H1 (cell line): ENCODE data around the gene FGF11. TPM values are rescaled to one million over a fixed set of nuclear protein-coding genes. Genes with fewer than 3 reads are reported as not detected.

ENCODE experiments used
- CTCF ChIA-PET: fragments of 300-600 bp; sonication (Branson Sonifier 250); formaldehyde crosslinking; loops from one replicate; lab custom pipeline; 2021; ENCODE audit not compliant: partially characterized antibody; lab: Charles Lee
- POLR2A ChIA-PET: fragments of 300-600 bp; sonication (Branson Sonifier 250); formaldehyde crosslinking; loops from one replicate; lab custom pipeline; 2021; ENCODE audit warnings: inconsistent platforms; ENCODE audit not compliant: partially characterized antibody; lab: Charles Lee
- DNase-seq, 2 experiments: peaks; one replicate each; pipeline versions ENCODE4 v3.0.0 to v3.0.0-alpha.2; 2010 to 2022; ENCODE audit warnings: low spot score in 2 of 2, low read depth in 1 of 2, mixed read lengths in 1 of 2
- FAIRE-seq: peaks from 2 replicates; lab custom pipeline; 2011; peaks lifted over from hg19 to GRCh38; lab: Jason Lieb, UNC
- H2AFZ ChIP-seq: 2 replicates; pipeline ENCODE4 v1.8.1; 2012; ENCODE audit warnings: low read length, inconsistent platforms
- H2AK5ac ChIP-seq: 2 replicates; pipeline ENCODE4 v1.6.1; 2013; ENCODE audit warnings: low read depth, low read length
- H2BK120ac ChIP-seq: replicated peaks from 2 replicates; pipeline ENCODE3; 2013; ENCODE audit warnings: low read depth, low read length, inconsistent platforms
- H2BK12ac ChIP-seq: 2 replicates; pipeline ENCODE4 v1.6.1; 2013; ENCODE audit warnings: low read depth, low read length
- H2BK15ac ChIP-seq: 2 replicates; pipeline ENCODE4 v1.6.1; 2013; ENCODE audit warnings: low read length
- H2BK20ac ChIP-seq: 2 replicates; pipeline ENCODE4 v1.6.1; 2013; ENCODE audit warnings: low read length
- H2BK5ac ChIP-seq: 2 replicates; pipeline ENCODE4 v1.6.1; 2013; ENCODE audit warnings: low read depth, low read length
- H3K14ac ChIP-seq: 2 replicates; pipeline ENCODE4 v1.6.1; 2013; ENCODE audit warnings: inconsistent platforms; ENCODE audit not compliant: insufficient read length
- H3K18ac ChIP-seq: 2 replicates; pipeline ENCODE4 v1.6.1; 2013; ENCODE audit warnings: low read length; ENCODE audit errors: extremely low read depth
- H3K23ac ChIP-seq: 2 replicates; pipeline ENCODE4 v1.6.1; 2013; ENCODE audit warnings: inconsistent platforms; ENCODE audit not compliant: insufficient read length
- H3K23me2 ChIP-seq: 2 replicates; pipeline ENCODE4 v1.6.1; 2013; ENCODE audit warnings: low read depth, low read length
- H3K27ac ChIP-seq: 2 replicates; pipeline ENCODE4 v1.6.1; 2011; ENCODE audit warnings: low read depth, low read length, inconsistent platforms
- H3K27me3 ChIP-seq, 4 experiments: replicated peaks in 1 of 4; 1 replicate in 1 of 4; 2 replicates in 3 of 4; pipeline versions ENCODE4 v1.6.1 to v1.8.1; 2011 to 2013; ENCODE audit warnings: low read length in 3 of 4, mild to moderate bottlenecking in 3 of 4, inconsistent platforms in 2 of 4, mixed read lengths in 2 of 4, moderate library complexity in 1 of 4; ENCODE audit not compliant: control insufficient read depth in 3 of 4, insufficient read depth in 3 of 4; ENCODE audit errors: extremely low read depth in 1 of 4
- H3K36me3 ChIP-seq, 4 experiments: 2 replicates each; pipeline versions ENCODE4 v1.6.1 to v1.8.1; 2011 to 2013; ENCODE audit warnings: mild to moderate bottlenecking in 4 of 4, low read length in 3 of 4, moderate library complexity in 2 of 4, control low read depth in 1 of 4, inconsistent platforms in 1 of 4; ENCODE audit not compliant: insufficient read depth in 4 of 4, control insufficient read depth in 2 of 4
- H3K4ac ChIP-seq: replicated peaks from 2 replicates; pipeline ENCODE3; 2013; ENCODE audit warnings: low read length, low read depth, mixed read lengths, inconsistent platforms; ENCODE audit not compliant: insufficient read length
- H3K4me1 ChIP-seq, 4 experiments: replicated peaks in 1 of 4; 1 replicate in 1 of 4; 2 replicates in 3 of 4; pipeline versions ENCODE4 v1.6.1 to v1.8.1; 2011 to 2013; ENCODE audit warnings: low read length in 3 of 4, inconsistent platforms in 2 of 4, mixed read lengths in 1 of 4; ENCODE audit not compliant: insufficient read depth in 4 of 4, control insufficient read depth in 3 of 4
- H3K4me2 ChIP-seq, 2 experiments: 2 replicates each; pipeline versions ENCODE4 v1.6.1 to v1.8.1; 2011 to 2013; ENCODE audit warnings: low read depth in 2 of 2, low read length in 2 of 2, control low read depth in 1 of 2, inconsistent platforms in 1 of 2, mild to moderate bottlenecking in 1 of 2; ENCODE audit not compliant: insufficient read depth in 1 of 2
- H3K4me3 ChIP-seq, 4 experiments: fragments of 200-600, 300-600 bp in 1 of 4; sonication (generic), shearing (Covaris generic), sonication (Bioruptor Twin) in 1 of 4; 2 replicates each; pipeline versions ENCODE4 v1.5.1 to v1.8.1; 2011 to 2016; ENCODE audit warnings: low read length in 4 of 4, low read depth in 3 of 4, control low read depth in 2 of 4, inconsistent platforms in 2 of 4, mild to moderate bottlenecking in 2 of 4, mixed read lengths in 1 of 4, moderate library complexity in 1 of 4; ENCODE audit not compliant: insufficient read depth in 2 of 4; ENCODE audit errors: extremely low read depth in 1 of 4
- H3K56ac ChIP-seq: replicated peaks from 2 replicates; pipeline ENCODE3; 2013; ENCODE audit warnings: low read depth, mild to moderate bottlenecking, mixed read lengths, low read length, inconsistent platforms; ENCODE audit not compliant: insufficient read length
- H3K79me1 ChIP-seq: 2 replicates; pipeline ENCODE4 v1.6.1; 2013; ENCODE audit warnings: low read depth, low read length, control low read depth
- H3K79me2 ChIP-seq, 2 experiments: 2 replicates each; pipeline versions ENCODE4 v1.6.1 to v1.8.1; 2012 to 2013; ENCODE audit warnings: low read length in 2 of 2, mild to moderate bottlenecking in 2 of 2, inconsistent platforms in 1 of 2; ENCODE audit not compliant: insufficient read depth in 2 of 2, control insufficient read depth in 1 of 2
- H3K9ac ChIP-seq, 4 experiments: replicated peaks in 1 of 4; 1 replicate in 1 of 4; 2 replicates in 3 of 4; pipeline versions ENCODE4 v1.6.1 to v1.8.1; 2011 to 2013; ENCODE audit warnings: low read depth in 3 of 4, low read length in 3 of 4, control low read depth in 2 of 4, mild to moderate bottlenecking in 2 of 4, moderate library complexity in 2 of 4, inconsistent platforms in 1 of 4; ENCODE audit errors: extremely low read depth in 1 of 4
- H3K9me3 ChIP-seq, 2 experiments: 2 replicates each; pipeline versions ENCODE4 v1.6.1 to v1.8.1; 2012 to 2013; ENCODE audit warnings: mild to moderate bottlenecking in 2 of 2, moderate library complexity in 2 of 2, control low read depth in 1 of 2, inconsistent platforms in 1 of 2, low read depth in 1 of 2, low read length in 1 of 2, mixed read lengths in 1 of 2; ENCODE audit not compliant: insufficient read depth in 2 of 2
- H4K20me1 ChIP-seq, 2 experiments: replicated peaks in 1 of 2; 2 replicates each; pipeline versions ENCODE3 to v1.8.1; 2011 to 2013; ENCODE audit warnings: inconsistent platforms in 2 of 2, low read length in 2 of 2, mild to moderate bottlenecking in 1 of 2; ENCODE audit not compliant: insufficient read depth in 2 of 2, control insufficient read depth in 1 of 2
- H4K5ac ChIP-seq: 2 replicates; pipeline ENCODE4 v1.6.1; 2013; ENCODE audit warnings: low read length, low read depth, mixed read lengths, inconsistent platforms; ENCODE audit not compliant: insufficient read length
- H4K8ac ChIP-seq: 2 replicates; pipeline ENCODE4 v1.8.0; 2013; ENCODE audit warnings: mild to moderate bottlenecking, moderate library complexity, low read length, inconsistent platforms; ENCODE audit not compliant: insufficient read depth; ENCODE audit errors: extremely low read depth
- H4K91ac ChIP-seq: replicated peaks from 2 replicates; pipeline ENCODE3; 2013; ENCODE audit warnings: low read length, mixed read lengths, inconsistent platforms; ENCODE audit not compliant: insufficient read length
- PHF8 ChIP-seq: fragments of 200-600 bp; sonication (generic); conservative IDR thresholded peaks from 2 replicates; pipeline ENCODE4 v1.7.1; 2012; ENCODE audit warnings: low read depth, mild to moderate bottlenecking, inconsistent platforms, low read length, moderate library complexity
- TCF12 ChIP-seq: IDR thresholded peaks from 2 replicates; pipeline ENCODE4 v1.6.1; 2011; ENCODE audit warnings: low read depth, mild to moderate bottlenecking, low read length
- WGBS, 2 experiments: shearing (Covaris generic) in 1 of 2; methylation state at CpG; one replicate each; pipeline versions ENCODE4 v1.1.6 to v1.1.7; 2013 to 2015; ENCODE audit warnings: low lambda C conversion rate in 2 of 2, mixed read lengths in 2 of 2, inconsistent platforms in 1 of 2, low coverage in 1 of 2, missing lambda C conversion rate in 1 of 2; ENCODE audit not compliant: insufficient replicate concordance in 2 of 2, insufficient coverage in 1 of 2, insufficient read length in 1 of 2; ENCODE audit errors: extremely low coverage in 1 of 2, missing lambda C conversion rate in 1 of 2; 5-methylcytosine and 5-hydroxymethylcytosine counted together
- polyA plus RNA-seq, 7 experiments: library from polyadenylated mRNA; depleted of rRNA in 3 of 7; stranded (reverse) in 5 of 7; unstranded in 2 of 7; fragments of >200 nt in 5 of 7; fragments of 200-250 nt in 2 of 7; gene quantifications; 1 replicate in 5 of 7; 2 replicates in 1 of 7; 4 replicates in 1 of 7; pipeline versions ENCODE4 v1.2.1 to v1.2.3, GENCODE V29; 2011 to 2013; ENCODE audit warnings: missing spikeins in 2 of 7, mixed read lengths in 2 of 7
- total RNA-seq: library from RNA; stranded (reverse); fragmentation: NEBNext Ultra II Directional; extraction: Animal tissue kit (Norgen Biotek cat#: 25700); gene quantifications from 2 replicates; pipeline ENCODE4 v1.2.1, GENCODE V29; 2021

Gene FGF11
- total and polyA plus RNA-seq, 2 of the 8 experiments (the other 6 are each of a cell fraction or from before 2014, with no cell fraction given): 11.8 to 26.1 TPM

DNA sequence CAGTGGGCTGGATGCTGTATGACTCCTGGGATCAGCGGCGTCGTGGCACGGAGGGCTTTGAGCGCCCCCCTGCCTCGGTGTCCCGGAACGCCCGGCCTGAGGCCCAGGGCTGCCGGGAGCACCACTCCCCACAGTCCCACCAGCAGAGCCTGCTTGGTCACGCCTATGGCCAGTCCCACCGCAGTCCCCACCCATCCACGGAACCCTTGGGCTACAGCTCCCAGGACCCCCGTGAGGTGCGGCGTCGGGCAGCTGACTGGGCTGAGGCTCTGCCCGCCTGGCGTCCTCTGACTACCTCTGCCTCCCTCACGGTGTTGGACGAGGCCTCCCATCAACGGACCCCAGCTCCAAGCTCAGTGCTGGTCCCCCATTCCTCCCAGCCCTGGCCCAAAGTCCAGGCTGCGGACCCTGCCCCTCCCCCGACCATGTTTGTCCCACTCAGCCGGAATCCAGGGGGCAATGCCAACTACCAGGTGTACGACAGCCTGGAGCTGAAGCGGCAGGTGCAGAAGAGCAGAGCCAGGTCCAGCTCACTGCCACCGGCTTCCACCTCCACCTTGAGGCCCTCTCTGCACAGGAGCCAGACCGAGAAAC, 12.3 kb upstream of the FGF11 start:
- Histone ChIP-seq H3K4ac (no peak overlapping the region), H2BK5ac (no peak overlapping the region), H2BK120ac (no peak overlapping the region), H2AFZ (no peak overlapping the region), H3K27me3 (no peaks in the 10 kb centered on the region; a peak in 1 of 7 replicates), H3K56ac (no peak overlapping the region), H2BK15ac (no peak overlapping the region; the same call in 1 of the 2 replicates), H3K9ac (no peak overlapping the region), H2BK20ac (no peak overlapping the region), H3K9me3 (no peaks in the 10 kb centered on the region), H4K20me1 (peaks cover 0 to 3% of the 10 kb centered on the region in 2 experiments), H4K5ac (no peak overlapping the region), H3K36me3 (no peaks in the 10 kb centered on the region), H3K23ac (no peak overlapping the region), H4K8ac (no peak overlapping the region), H4K91ac (no peak overlapping the region), H3K4me3 (no peak overlapping the region), H3K27ac (no peak overlapping the region), H3K14ac (no peak overlapping the region), H3K4me2 (no peak overlapping the region), H3K18ac (no peak overlapping the region), H3K4me1 (no peaks in the 10 kb centered on the region; a peak in 1 of 7 replicates), H2BK12ac (peak overlapping the region; percentile 6; the same call in 1 of the 2 replicates), H3K79me2 (no peaks in the 10 kb centered on the region), H2AK5ac (no peak overlapping the region), H3K79me1 (no peaks in the 10 kb centered on the region), H3K23me2 (no peaks in the 10 kb centered on the region)
- DNase-seq: no peak
- no peak for FAIRE-seq
- WGBS, 2 experiments: 90% methylated on average over 21 of the region's 29 CpGs; no CpG with 5 or more reads in 1 of the 2 experiments
- CTCF ChIA-PET: interaction anchor here (0.7 to 3.3 kb wide), 5 partner anchors 8 to 133 kb away, joined by 3 to 17 read pairs (median 4); partner anchors contain the start of gene TMEM102
- POLR2A ChIA-PET: interaction anchor here (0.9 to 2.0 kb wide), 4 partner anchors 11 to 58 kb away, joined by 3 to 6 read pairs (median 5); no protein-coding TSS in a partner anchor
- no peak for TF ChIP-seq PHF8
- TF ChIP-seq TCF12: no peak
